Muscle layer of duodenum (tissue), 2 donors: ENCODE results near the gene SCAMP1.
A peak's percentile ranks its signal among the peaks of the same experiment; 100 is the strongest.

ENCODE experiments used
- H3K27ac ChIP-seq: one replicate; pipeline ENCODE4 v1.7.0; 2013; ENCODE audit warnings: mild to moderate bottlenecking, low read length
- H3K27me3 ChIP-seq: one replicate; pipeline ENCODE4 v1.7.0; 2013; ENCODE audit warnings: low read depth, mild to moderate bottlenecking, control low read depth, low read length
- H3K36me3 ChIP-seq, 2 donors: one replicate each; pipeline ENCODE4 v1.7.0; 2013; ENCODE audit warnings: low read length in 2 of 2, control low read depth in 1 of 2, mild to moderate bottlenecking in 1 of 2; ENCODE audit not compliant: insufficient read depth in 2 of 2, control insufficient read depth in 1 of 2
- H3K4me1 ChIP-seq, 2 donors: one replicate each; pipeline ENCODE4 v1.7.0; 2013; ENCODE audit warnings: low read length in 2 of 2, mild to moderate bottlenecking in 2 of 2, control low read depth in 1 of 2, moderate library complexity in 1 of 2; ENCODE audit not compliant: insufficient read depth in 2 of 2, control insufficient read depth in 1 of 2
- H3K4me3 ChIP-seq, 2 donors: one replicate each; pipeline ENCODE4 v1.7.0; 2013; ENCODE audit warnings: low read length in 2 of 2, low read depth in 1 of 2, mild to moderate bottlenecking in 1 of 2
- H3K9me3 ChIP-seq, 2 donors: one replicate each; pipeline ENCODE4 v1.7.0; 2013; ENCODE audit warnings: low read length in 2 of 2, control low read depth in 1 of 2, mild to moderate bottlenecking in 1 of 2; ENCODE audit not compliant: control insufficient read depth in 1 of 2
- donor health status: healthy.

The SCAMP1 gene

GRCh38 chr5:78497573-78498533 lies 137.4 kb downstream of the SCAMP1 start:
- Histone ChIP-seq H3K36me3 (no peaks in the 10 kb centered on the region), H3K9me3 (no peaks in the 10 kb centered on the region), H3K4me1 (peaks cover 27 to 46% of the 10 kb centered on the region in 2 donors), H3K4me3 (no peak overlapping the region), H3K27me3 (no peaks in the 10 kb centered on the region), H3K27ac (no peak overlapping the region)

DNA sequence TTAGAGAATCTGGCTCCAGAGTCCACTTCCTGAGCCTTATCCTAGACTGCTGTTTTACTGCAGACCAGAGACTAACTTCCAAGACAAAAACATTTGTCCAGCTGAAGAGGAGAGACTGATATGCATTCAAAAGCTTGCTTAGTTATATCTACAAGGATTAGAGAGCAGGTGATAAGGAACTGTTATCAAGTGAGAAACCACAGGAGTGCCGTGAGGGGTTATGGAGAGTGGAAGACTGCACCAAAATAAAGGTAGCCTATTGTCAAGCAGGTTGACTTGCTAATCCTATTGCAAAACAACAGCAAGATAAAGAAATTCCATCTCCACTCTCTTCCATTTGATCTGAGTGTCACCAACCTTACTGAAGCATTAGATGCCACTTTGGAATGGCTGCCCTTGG lies 139.1 kb downstream of the SCAMP1 start:
- H3K4me3 ChIP-seq, result no peak overlapping the region

DNA sequence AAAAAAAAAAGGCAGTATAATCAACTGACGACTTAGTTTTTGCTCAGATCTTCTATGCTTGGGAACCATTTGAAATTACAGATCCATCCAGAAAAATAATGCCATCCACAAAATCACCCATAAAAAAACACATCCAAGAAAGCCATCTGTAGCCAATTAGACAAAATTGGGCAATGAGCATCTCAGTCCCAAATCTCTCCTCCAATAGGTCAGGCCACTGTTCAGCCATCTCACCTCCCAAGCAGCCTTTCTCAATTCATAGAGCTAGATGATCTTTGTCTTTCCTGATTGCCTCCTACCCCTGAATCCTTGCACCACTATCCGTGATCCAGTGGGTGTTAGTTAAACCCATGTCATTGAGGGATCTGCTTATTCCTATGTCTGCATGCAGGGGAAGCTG lies 139.6 kb downstream of the SCAMP1 start:
- Histone ChIP-seq H3K27ac (no peak overlapping the region), H3K9me3 (no peaks in the 10 kb centered on the region), H3K4me1 (peaks cover 30 to 54% of the 10 kb centered on the region in 2 donors), H3K4me3 (no peak overlapping the region), H3K36me3 (no peaks in the 10 kb centered on the region), H3K27me3 (no peaks in the 10 kb centered on the region)

More for the DNA sequence above, 139.1 kb downstream of the SCAMP1 start:
- Histone ChIP-seq H3K36me3 (no peaks in the 10 kb centered on the region), H3K27ac (no peak overlapping the region), H3K27me3 (no peaks in the 10 kb centered on the region), H3K9me3 (no peaks in the 10 kb centered on the region), H3K4me1 (peaks cover 27 to 48% of the 10 kb centered on the region in 2 donors)

DNA sequence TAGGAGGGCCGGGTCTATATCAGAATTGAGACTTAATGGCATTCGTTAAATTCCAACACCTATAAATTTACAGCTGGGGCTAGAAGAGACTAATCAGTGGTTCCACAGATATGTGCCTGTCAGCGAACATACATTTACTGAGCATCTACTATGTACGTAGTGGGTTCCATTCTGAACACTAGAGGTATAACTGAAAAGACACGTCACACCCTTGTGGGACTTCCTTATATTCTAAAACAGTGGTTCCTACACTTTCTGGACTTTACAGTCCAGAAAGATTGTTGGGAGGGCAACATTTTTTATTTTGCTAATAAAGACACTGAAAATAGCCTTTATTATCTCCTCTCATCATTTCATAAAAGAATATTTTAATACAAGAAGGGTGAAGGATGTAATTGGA lies 140.5 kb downstream of the SCAMP1 start:
- no peak overlapping the region for H3K27ac ChIP-seq
- peaks cover 29 to 61% of the 10 kb centered on the region in 2 donors for H3K4me1 ChIP-seq
- H3K36me3 ChIP-seq, result no peaks in the 10 kb centered on the region
- no peaks in the 10 kb centered on the region for H3K27me3 ChIP-seq
- H3K9me3 ChIP-seq, result no peaks in the 10 kb centered on the region
- H3K4me3 ChIP-seq, result no peak overlapping the region

DNA sequence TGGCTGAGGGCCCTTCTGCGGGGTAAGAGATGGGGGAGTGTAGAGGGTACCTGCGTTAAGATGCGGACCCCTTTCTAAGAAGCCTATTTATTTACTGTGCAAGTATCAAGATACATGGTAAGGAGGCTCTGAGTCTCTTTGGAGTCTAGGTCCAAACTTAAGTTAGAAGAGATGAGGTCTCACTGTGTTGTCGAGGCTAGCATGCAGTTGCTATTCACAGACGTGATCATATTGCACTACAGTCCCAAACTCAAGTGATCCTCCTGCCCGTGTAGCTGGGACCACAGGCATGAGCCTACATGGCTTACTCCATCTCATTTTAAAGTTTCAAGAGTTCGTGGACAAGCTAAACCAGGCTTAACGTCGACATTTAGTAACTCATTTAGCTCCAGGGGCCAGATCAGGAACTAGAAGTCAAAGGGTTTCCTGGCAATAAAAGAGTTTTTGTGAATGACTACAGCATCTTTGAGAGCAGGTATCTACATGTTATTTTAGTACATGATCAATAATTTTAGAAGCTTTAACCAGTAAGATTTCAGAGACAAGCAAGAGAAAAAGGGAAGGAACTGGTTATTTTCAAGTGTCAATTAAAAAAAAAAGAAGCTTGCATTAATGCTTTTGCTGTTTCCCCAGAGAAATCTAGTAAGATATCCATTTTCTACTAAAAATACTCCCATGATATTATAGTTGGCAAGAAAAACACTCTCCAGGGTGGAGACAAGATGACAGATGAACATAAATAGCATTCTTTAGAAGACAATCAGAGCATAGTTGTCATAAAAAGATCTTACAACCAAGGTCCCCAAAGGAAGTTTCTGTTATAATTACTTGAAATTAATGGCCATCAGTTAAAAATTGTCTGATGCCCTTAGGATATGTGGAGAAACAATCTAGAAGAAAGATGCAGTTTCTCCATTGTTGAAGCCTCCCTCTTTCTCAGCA lies 141.3 kb downstream of the SCAMP1 start:
- Histone ChIP-seq H3K4me3 (no peak overlapping the region), H3K4me1 (peaks cover 32 to 61% of the 10 kb centered on the region in 2 donors), H3K27ac (peak overlapping the region; percentile 5), H3K9me3 (no peaks in the 10 kb centered on the region), H3K27me3 (no peaks in the 10 kb centered on the region), H3K36me3 (no peaks in the 10 kb centered on the region)

GRCh38 chr5:78503958-78504653 lies 143.7 kb downstream of the SCAMP1 start:
- Histone ChIP-seq H3K4me1 (peaks cover 22 to 51% of the 10 kb centered on the region in 2 donors), H3K36me3 (no peaks in the 10 kb centered on the region), H3K4me3 (no peak overlapping the region), H3K27ac (peak overlapping the region; percentile 84), H3K9me3 (no peaks in the 10 kb centered on the region), H3K27me3 (no peaks in the 10 kb centered on the region)

GRCh38 chr5:78504704-78505677 lies 144.6 kb downstream of the SCAMP1 start:
- no peaks in the 10 kb centered on the region for H3K27me3 ChIP-seq
- no peaks in the 10 kb centered on the region for H3K9me3 ChIP-seq
- H3K36me3 ChIP-seq, result no peaks in the 10 kb centered on the region
- H3K27ac ChIP-seq, result peak overlapping the region; percentile 84
- peaks cover 20 to 50% of the 10 kb centered on the region in 2 donors for H3K4me1 ChIP-seq
- peak overlapping the region; percentile 3 to 20 for H3K4me3 ChIP-seq

DNA sequence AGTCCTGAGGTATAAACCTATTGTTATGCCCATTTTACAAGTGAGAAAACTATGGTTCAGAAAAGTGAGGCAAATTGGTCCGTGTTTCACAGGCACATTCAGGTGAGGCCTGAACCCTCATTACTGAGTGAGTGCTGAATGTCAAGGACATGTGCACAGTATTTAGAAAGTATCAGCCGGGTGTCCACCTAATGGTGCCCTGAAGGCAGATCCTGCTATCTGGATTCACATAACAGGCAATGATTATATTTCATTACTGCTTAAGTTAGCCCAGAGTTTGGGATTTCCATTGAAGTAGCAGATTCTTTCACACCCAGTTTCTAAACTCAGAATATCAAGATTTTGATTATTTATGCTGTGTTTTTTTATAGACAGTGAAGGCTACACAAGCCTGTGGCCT lies 145.4 kb downstream of the SCAMP1 start:
- Histone ChIP-seq H3K4me1 (peaks cover 19 to 54% of the 10 kb centered on the region in 2 donors), H3K4me3 (peak overlapping the region; percentile 12 to 69), H3K9me3 (no peaks in the 10 kb centered on the region), H3K36me3 (no peaks in the 10 kb centered on the region), H3K27me3 (no peaks in the 10 kb centered on the region), H3K27ac (peak overlapping the region; percentile 84)

- no peaks in the 10 kb centered on the region for H3K36me3 ChIP-seq
- no peaks in the 10 kb centered on the region for H3K27me3 ChIP-seq
- H3K4me3 ChIP-seq, result peak overlapping the region; percentile 12 to 69
- peaks cover 20 to 56% of the 10 kb centered on the region in 2 donors for H3K4me1 ChIP-seq
- peak overlapping the region; percentile 84 for H3K27ac ChIP-seq
- H3K9me3 ChIP-seq, result no peaks in the 10 kb centered on the region
Observed at GRCh38 chr5:78506261-78507024, 146.0 kb downstream of the SCAMP1 start.
